Uterus (tissue), 4 donors: ENCODE measurements around the gene PAOX. TPM values are rescaled to one million over a fixed set of nuclear protein-coding genes. Genes with fewer than 3 reads are reported as not detected.
A peak's percentile ranks its signal among the peaks of the same experiment; 100 is the strongest.

Experiments
- DNase-seq, 2 donors: peaks; one replicate each; pipeline ENCODE4 v3.0.0-alpha.2; 2019 to 2020
- H3K27ac ChIP-seq, 2 donors: fragments of 200-600 bp; sonication (generic); 1 replicate in 1 of 2; 2 replicates in 1 of 2; pipeline ENCODE4 v1.5.1; 2016 to 2018
- H3K27me3 ChIP-seq, 2 donors: fragments of 200-600 bp; sonication (generic); one replicate each; pipeline ENCODE4 v1.5.1; 2018 to 2019; ENCODE audit warnings: control low read depth in 1 of 2
- H3K36me3 ChIP-seq, 2 donors: fragments of 200-600 bp; sonication (generic); one replicate each; pipeline ENCODE4 v1.5.1; 2019; ENCODE audit warnings: control low read depth in 1 of 2
- H3K4me1 ChIP-seq, 2 donors: fragments of 200-600 bp; sonication (generic); one replicate each; pipeline ENCODE4 v1.5.1; 2018 to 2019; ENCODE audit warnings: control low read depth in 1 of 2
- H3K4me3 ChIP-seq, 2 donors: fragments of 200-600 bp; sonication (generic); 1 replicate in 1 of 2; 2 replicates in 1 of 2; pipeline ENCODE4 v1.5.1; 2018 to 2019; ENCODE audit warnings: mild to moderate bottlenecking in 1 of 2
- H3K9me3 ChIP-seq, 2 donors: fragments of 200-600 bp; sonication (generic); one replicate each; pipeline ENCODE4 v1.5.1; 2019; ENCODE audit warnings: control low read depth in 1 of 2
- CTCF ChIP-seq, 4 experiments: fragments of 200-600 bp in 2 of 4; fragments of 450-650 bp in 2 of 4; sonication (generic) in 2 of 4; IDR thresholded peaks; one replicate each; pipeline ENCODE4 v1.5.1; 2016 to 2019; ENCODE audit warnings: antibody characterized with exemption in 4 of 4, mild to moderate bottlenecking in 2 of 4, moderate library complexity in 1 of 4
- POLR2A ChIP-seq, 2 donors: fragments of 450-650 bp; IDR thresholded peaks; one replicate each; pipeline ENCODE4 v1.6.1; 2016; ENCODE audit warnings: antibody characterized with exemption in 2 of 2, mild to moderate bottlenecking in 1 of 2, moderate library complexity in 1 of 2
- intact Hi-C: fragments of 100-400 bp; cut with DNase I; formaldehyde crosslinking; loops from one replicate; pipeline ENCODE4 v1.15.1; 2023; ENCODE audit warnings: low total_unique reads
- total RNA-seq, 4 donors: library from RNA; depleted of rRNA in 3 of 4; stranded (reverse); fragments of >200 nt in 3 of 4; gene quantifications; one replicate each; pipeline versions ENCODE4 v1.1.0 to v1.2.4, GENCODE V29; 2014 to 2023
- donor health status: DM: yes; HTN: yes; CAD: no.

Gene PAOX
- total RNA-seq, 4 donors from 2014 or later = 2.0 to 9.3 (median 6.7) TPM

GRCh38 chr10:133353988-133354605 is 25.0 kb upstream of the PAOX start:
- intact Hi-C loops = no loop called here
- no peak overlapping the region for H3K27ac ChIP-seq
- TF ChIP-seq POLR2A (IDR thresholded peaks at IDR 0.05) = no peak
- TF ChIP-seq CTCF (IDR thresholded peaks at IDR 0.05) = no peak
- H3K4me3 ChIP-seq = no peak overlapping the region
- H3K4me1 ChIP-seq = no peaks in the 10 kb centered on the region
- no peaks in the 10 kb centered on the region for H3K36me3 ChIP-seq
- no peak for DNase-seq
- H3K9me3 ChIP-seq = no peaks in the 10 kb centered on the region
- H3K27me3 ChIP-seq = no peaks in the 10 kb centered on the region

- Histone ChIP-seq H3K9me3 (no peaks in the 10 kb centered on the region), H3K27me3 (no peaks in the 10 kb centered on the region), H3K4me3 (no peak overlapping the region), H3K4me1 (no peaks in the 10 kb centered on the region), H3K36me3 (no peaks in the 10 kb centered on the region), H3K27ac (no peak overlapping the region)
- no peak for TF ChIP-seq CTCF (IDR thresholded peaks at IDR 0.05)
- no peak for TF ChIP-seq POLR2A (IDR thresholded peaks at IDR 0.05)
- no peak for DNase-seq
- intact Hi-C loops = no loop called here
Observed at GRCh38 chr10:133354672-133355240, 24.3 kb upstream of the PAOX start.

- Histone ChIP-seq H3K27me3 (no peaks in the 10 kb centered on the region), H3K4me3 (no peak overlapping the region), H3K27ac (no peak overlapping the region), H3K9me3 (no peaks in the 10 kb centered on the region), H3K4me1 (no peaks in the 10 kb centered on the region), H3K36me3 (no peaks in the 10 kb centered on the region)
- TF ChIP-seq CTCF (IDR thresholded peaks at IDR 0.05) = no peak
- TF ChIP-seq POLR2A (IDR thresholded peaks at IDR 0.05) = no peak
- intact Hi-C loops = no loop called here
- no peak for DNase-seq
Observed at GRCh38 chr10:133355266-133355665, 23.8 kb upstream of the PAOX start.

- Histone ChIP-seq H3K9me3 (no peaks in the 10 kb centered on the region), H3K4me1 (no peaks in the 10 kb centered on the region), H3K4me3 (no peak overlapping the region), H3K36me3 (no peaks in the 10 kb centered on the region), H3K27ac (no peak overlapping the region), H3K27me3 (no peaks in the 10 kb centered on the region)
- intact Hi-C loops = no loop called here
- no peak for TF ChIP-seq CTCF (IDR thresholded peaks at IDR 0.05)
- TF ChIP-seq POLR2A (IDR thresholded peaks at IDR 0.05) = no peak
- DNase-seq = no peak
Observed at GRCh38 chr10:133355991-133356390, 23.1 kb upstream of the PAOX start.

- no peaks in the 10 kb centered on the region for H3K4me1 ChIP-seq
- TF ChIP-seq CTCF (IDR thresholded peaks at IDR 0.05) (no peak), POLR2A (IDR thresholded peaks at IDR 0.05) (no peak)
- H3K27ac ChIP-seq = peak overlapping the region in 1 of 2 donors; percentile 74
- no peak for DNase-seq
- no peaks in the 10 kb centered on the region for H3K36me3 ChIP-seq
- H3K4me3 ChIP-seq = peak overlapping the region; percentile 16 to 47
- no peaks in the 10 kb centered on the region for H3K9me3 ChIP-seq
- no peaks in the 10 kb centered on the region for H3K27me3 ChIP-seq
- intact Hi-C loops = no loop called here
Observed at GRCh38 chr10:133356549-133357284, 22.3 kb upstream of the PAOX start.
